ENCODE results near the gene ARFGAP3.
"Not testable (repeated sequence)": the region's sequence is repeated elsewhere in the genome, so short reads cannot be mapped to it uniquely, and the experiment has no call there.

Gene ARFGAP3

GRCh38 chr22:42793848-42794405, 63.1 kb downstream of the ARFGAP3 start:
- DNase-seq (ENCODE audit: low read depth), result no peak

DNA sequence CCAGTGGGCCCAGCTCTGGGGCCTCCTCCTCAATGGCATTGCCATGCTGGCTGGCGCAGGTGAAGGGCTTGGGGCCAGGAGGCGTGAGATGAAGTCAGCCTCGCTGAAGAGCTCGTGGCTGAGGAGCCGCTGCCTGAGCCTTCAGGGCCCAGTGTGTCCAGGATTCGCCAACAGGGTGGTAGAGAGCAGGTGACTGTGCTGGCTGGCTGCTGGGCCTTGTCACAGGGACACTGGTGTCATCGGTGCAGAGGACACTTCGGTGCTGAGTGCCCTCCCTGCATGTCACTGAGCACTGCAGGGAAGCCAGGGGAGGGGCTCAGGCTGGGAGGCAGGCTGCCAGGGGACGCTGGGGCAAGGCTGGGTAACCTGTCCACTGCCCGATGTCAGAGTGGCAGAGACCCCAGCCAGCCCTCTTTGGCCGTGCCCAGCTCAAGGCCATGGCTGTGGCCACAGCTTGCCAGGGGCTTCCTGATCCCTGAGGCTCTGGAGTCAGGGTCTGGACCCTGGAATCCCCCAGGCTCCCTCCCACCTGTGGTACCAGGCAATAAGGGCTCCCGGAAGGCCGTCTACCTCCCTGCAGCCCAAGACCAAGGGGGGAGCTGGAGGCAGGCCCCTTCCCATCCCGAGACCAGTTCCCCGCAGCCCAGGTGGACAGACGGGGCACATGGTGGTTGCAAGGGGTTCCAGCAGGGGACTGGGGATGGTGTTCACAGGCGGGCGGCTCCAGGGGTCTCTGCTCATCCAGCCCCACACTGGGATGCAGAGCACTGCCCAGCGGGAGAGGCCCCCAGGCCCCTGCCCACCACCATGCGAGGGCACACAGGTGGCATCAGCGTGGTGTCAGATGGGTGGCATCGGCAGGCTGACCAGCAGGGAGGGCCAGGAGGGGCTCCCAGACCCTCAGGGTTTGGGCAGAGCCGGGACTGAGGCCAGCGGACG, 63.9 kb downstream of the ARFGAP3 start:
- no peak for DNase-seq (ENCODE audit: low read depth)

- DNase-seq (ENCODE audit: low read depth), result no peak
These were observed 64.6 kb downstream of the ARFGAP3 start for GRCh38 chr22:42792453-42792908.

DNA sequence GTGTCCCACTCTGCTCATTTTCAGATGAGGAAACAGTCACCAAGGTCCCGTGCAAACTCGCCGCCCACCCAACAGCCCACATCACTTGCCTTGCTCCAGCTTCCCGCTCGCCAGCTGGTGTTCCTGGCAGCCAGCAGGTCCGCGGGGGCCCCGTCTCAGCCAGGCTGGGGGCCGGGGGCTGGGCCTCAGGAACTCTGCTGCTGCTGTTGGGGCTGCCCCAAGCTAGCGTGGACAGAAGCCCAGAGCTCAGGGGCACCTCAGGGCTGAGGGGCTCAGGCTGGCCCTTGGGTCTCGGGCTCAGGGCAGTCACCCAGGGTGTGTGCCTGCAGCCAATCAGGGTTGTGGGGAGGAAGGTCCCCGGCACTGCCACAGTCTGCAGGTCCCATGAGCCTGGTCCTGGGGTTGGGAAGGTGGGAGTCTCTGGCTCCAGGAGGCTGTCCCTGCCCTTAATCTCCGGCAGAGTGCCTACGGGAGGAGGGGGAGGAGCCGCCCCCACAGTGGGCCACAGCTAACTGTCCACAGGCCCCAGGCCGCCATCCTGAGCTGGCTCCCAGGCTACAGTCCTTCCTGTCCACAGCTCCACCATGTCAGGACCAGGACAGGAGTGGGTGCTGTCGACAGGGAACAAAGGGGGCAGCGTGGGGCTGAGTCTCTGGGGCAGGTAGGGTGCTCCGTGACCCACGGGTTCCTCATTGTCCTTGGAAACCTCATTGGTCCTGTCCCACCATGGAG, 65.2 kb downstream of the ARFGAP3 start:
- DNase-seq (ENCODE audit: low read depth), result no peak

DNA sequence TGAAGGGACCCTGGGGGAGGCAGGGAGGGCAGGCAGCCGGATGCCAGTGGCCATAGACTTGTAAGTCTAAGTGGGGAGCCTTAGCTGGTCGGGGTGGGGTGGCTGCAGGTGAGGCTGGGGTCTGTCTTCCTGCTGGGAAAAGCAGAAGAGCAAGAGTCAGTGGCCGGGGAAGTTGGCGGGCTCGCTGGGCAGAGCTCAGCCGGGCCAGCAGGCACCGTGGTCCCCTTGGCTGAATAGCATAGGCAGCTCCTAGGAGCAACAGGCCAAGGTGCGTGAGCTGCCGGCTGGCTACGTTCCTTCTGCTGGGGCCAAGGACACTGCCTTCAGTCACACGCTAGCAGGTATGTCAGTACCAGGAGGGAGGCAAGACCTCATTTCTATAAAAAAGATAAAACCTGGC, 68.6 kb downstream of the ARFGAP3 start:
- DNase-seq (ENCODE audit: low read depth), result no peak

DNA sequence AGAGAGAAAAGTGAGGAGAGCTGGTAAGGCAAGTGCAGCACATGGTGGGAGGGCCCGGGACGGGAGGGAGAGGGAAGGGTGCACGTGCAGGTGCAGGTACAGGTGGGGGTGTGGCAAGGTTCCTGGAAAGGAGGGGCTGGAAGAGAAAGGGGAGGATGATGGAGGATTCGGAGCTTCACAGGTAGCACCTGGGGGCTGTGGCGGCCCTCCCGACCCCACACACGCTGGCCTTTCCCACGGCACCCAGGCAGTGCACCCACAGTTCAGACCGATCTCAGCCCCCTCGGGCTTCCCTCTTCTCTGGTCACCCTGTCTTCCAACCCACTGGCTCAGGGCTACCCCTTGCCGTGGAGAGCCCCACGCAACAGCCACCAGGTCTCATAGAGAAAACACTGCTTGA, 69.1 kb downstream of the ARFGAP3 start:
- DNase-seq (ENCODE audit: low read depth), result no peak

DNA sequence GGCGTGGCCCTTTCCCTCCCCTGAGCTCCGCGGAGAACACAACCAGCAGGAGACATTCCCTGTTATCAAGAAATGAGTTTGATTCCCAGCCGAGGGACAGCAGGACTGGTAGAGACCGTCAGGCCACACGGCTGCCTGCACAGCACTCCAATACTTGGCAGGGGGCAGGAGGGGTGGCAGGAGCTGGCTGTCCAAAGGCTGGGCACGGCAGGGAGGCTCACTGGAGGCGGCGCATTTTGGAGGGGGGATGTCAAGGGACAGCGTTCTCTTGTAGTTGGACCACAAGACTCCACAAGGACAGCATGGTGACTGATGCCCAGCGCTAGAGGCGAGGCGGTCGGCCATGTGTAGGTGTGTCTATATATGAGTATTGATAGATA, 69.7 kb downstream of the ARFGAP3 start:
- DNase-seq (ENCODE audit: low read depth), result no peak

- no peak for DNase-seq (ENCODE audit: low read depth)
These were observed 70.3 kb downstream of the ARFGAP3 start for GRCh38 chr22:42786606-42787356.

GRCh38 chr22:42785706-42786499, 71.2 kb downstream of the ARFGAP3 start:
- no peak for DNase-seq (ENCODE audit: low read depth)

GRCh38 chr22:42782306-42782705, 74.8 kb downstream of the ARFGAP3 start:
- DNase-seq (ENCODE audit: low read depth), result not testable (repeated sequence)

- DNase-seq (ENCODE audit: low read depth), result peak; percentile 44
These were observed 77.0 kb downstream of the ARFGAP3 start for GRCh38 chr22:42780070-42780540.

GRCh38 chr22:42777126-42777525, 79.9 kb downstream of the ARFGAP3 start:
- no peak for DNase-seq (ENCODE audit: low read depth)

DNA sequence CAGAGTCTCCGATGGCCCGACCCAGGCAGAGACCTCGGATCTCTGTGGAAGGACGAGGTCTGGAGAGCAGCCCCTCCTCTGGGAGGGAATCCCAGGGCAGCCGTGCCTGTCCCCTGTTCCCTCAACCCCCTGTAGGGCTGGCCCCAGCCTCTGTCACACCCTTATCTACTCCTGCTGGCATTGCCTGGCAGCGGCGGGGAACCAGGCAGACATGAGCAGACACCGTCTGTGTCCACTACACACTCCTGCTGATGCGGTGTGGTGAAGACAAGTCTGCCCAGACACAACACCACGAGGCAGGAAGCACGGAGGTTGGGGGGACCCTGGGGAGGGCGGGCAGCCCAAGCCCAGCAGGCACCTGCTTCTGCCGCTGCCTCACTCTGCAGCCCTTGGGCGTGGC, 83.9 kb downstream of the ARFGAP3 start:
- no peak for DNase-seq (ENCODE audit: low read depth)

DNA sequence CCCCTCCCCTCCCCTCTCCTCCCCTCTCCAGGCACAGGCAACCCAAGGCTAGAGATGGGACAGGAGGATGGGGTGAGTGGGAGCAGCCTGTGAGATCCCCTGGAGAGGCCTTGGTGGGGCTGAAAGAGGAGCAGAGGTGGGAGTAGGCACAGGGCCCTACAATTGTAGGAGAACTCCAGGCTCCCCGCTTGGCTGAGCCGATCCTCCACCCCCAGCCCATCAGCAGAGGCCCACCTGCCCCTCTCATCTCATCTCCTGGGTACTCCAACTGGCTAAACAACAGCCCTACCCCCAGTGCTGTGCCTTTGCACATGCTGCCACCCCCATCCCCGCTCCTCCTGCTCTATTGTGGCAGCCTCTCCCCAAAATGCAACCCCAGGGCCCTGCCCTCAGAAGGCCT, 84.4 kb downstream of the ARFGAP3 start:
- DNase-seq (ENCODE audit: low read depth), result no peak

DNA sequence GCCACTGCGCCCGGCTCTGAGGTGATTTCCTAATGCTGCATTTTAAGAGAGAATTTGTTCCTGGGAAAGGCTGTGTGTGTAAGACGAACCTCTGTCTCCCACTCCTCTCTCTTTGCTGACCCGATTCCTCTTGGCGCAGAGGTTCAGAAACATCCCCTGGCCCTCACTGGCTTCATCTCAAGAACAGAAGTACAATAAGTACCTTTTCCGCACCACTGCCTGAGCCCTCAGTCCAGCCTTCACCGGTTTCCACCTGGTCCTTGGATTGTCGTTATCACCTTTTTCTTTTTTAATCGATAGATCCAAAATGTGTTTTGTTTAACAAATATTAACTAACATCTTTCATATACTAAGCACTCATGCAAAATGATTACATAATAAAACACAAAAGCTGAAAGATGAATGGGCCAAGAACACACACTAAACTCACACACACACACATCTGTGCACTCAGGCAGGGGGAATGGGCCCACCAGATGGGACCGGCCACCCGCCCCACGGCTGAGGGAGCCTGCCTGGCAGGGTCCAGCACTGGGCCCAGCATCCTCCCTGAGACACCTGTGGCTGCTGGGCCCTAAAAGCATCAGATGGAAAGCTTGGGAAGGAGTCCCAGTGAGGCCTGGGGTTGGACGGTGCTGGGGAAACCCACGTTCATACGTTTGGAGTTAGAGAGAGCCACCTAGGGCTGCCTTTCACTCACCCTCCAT, 86.0 kb downstream of the ARFGAP3 start:
- no peak for DNase-seq (ENCODE audit: low read depth)

- DNase-seq (ENCODE audit: low read depth), result no peak
These were observed 86.7 kb downstream of the ARFGAP3 start for GRCh38 chr22:42770448-42770726.

GRCh38 chr22:42769574-42770447, 87.3 kb downstream of the ARFGAP3 start:
- DNase-seq (ENCODE audit: low read depth), result no peak

DNA sequence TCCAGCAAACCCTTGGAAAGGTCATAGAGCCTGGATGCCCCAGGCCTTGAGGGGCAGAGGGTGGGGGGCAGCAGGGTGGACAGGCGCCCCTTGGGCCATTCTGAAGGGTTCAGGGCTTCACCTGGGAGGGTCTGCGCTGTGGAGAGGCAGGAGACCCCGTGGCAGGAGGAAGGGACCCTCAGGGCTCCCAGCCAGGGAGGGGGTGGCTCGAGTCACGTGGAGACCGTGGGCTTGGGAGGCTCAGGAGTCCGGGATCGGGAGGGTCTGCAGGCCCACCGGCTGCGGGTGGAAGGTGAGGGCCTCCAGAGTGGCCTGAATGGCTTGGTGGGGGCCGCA, 87.9 kb downstream of the ARFGAP3 start:
- no peak for DNase-seq (ENCODE audit: low read depth)

DNA sequence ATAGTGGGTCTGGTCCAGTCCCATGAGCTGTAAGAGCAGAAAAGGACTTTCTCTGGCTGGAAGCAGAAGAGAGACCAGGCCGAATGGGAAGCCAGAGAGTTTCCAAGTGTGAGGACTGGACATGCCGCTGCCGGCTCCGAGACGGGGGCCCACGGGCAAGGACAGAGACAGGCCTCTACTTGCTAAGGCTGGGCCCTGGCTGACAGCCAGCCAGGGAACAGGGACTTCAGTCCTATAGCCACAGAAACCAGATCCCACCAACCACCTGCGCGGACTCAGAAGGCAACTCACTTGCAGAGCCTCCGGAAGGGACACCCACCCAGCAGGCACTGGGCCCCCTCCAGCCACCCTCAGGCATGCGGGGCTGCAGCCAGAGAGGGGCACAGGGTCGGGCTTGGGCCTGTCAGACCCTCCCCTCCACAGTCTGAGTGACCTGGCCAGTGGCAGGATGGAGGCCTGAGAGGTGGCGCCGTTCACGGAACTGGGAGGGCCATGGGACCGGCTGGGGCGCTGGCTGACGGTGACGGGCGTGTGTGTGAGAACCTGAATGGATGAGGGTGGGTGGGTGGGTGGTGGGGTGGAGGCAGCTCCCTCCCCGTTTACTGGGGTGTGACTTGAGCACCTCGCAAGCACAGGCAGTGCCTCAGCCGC, 88.6 kb downstream of the ARFGAP3 start:
- no peak for DNase-seq (ENCODE audit: low read depth)
